Smooth muscle cell (in vitro differentiated cells): Measurements from ENCODE around the gene TOP1. TPM values are rescaled to one million over a fixed set of nuclear protein-coding genes. Genes with fewer than 3 reads are reported as not detected.

ENCODE experiments used
- DNase-seq: peaks from one replicate; lab custom pipeline; 2025; ENCODE audit not compliant: unreplicated experiment; lab: John Stamatoyannopoulos, UW
- H2AFZ ChIP-seq: fragments of 200-600 bp; sonication (generic); 2 replicates; pipeline ENCODE4 v1.6.0; 2016; ENCODE audit warnings: antibody characterized with exemption, low read depth, mild to moderate bottlenecking
- H3F3A ChIP-seq: fragments of 200-600 bp; sonication (generic); 2 replicates; pipeline ENCODE4 v1.6.0; 2017; ENCODE audit warnings: antibody characterized with exemption, low read depth
- H3K27ac ChIP-seq: fragments of 200-600 bp; sonication (generic); 2 replicates; pipeline ENCODE4 v1.5.1; 2016; ENCODE audit warnings: low read depth, mild to moderate bottlenecking
- H3K27me3 ChIP-seq: fragments of 200-600 bp; sonication (generic); 2 replicates; pipeline ENCODE4 v1.6.1; 2016; ENCODE audit warnings: low read depth, mild to moderate bottlenecking
- H3K36me3 ChIP-seq: fragments of 200-600 bp; sonication (generic); 2 replicates; pipeline ENCODE4 v1.5.1; 2016; ENCODE audit warnings: low read depth
- H3K4me1 ChIP-seq: fragments of 200-600 bp; sonication (generic); 2 replicates; pipeline ENCODE4 v1.5.1; 2016; ENCODE audit warnings: low read depth
- H3K4me2 ChIP-seq: fragments of 200-600 bp; sonication (generic); 2 replicates; pipeline ENCODE4 v1.6.0; 2016; ENCODE audit warnings: mild to moderate bottlenecking
- H3K4me3 ChIP-seq: fragments of 200-600 bp; sonication (generic); 2 replicates; pipeline ENCODE4 v1.5.1; 2016; ENCODE audit warnings: mild to moderate bottlenecking
- H3K79me2 ChIP-seq: fragments of 200-600 bp; sonication (generic); 2 replicates; pipeline ENCODE4 v1.6.0; 2016; ENCODE audit warnings: low read depth, mild to moderate bottlenecking
- H3K9ac ChIP-seq: fragments of 200-600 bp; sonication (generic); 2 replicates; pipeline ENCODE4 v1.6.0; 2016; ENCODE audit warnings: low read depth
- H3K9me3 ChIP-seq: fragments of 200-600 bp; sonication (generic); replicated peaks from 2 replicates; pipeline ENCODE4 v1.5.1; 2016; ENCODE audit warnings: low read depth
- H4K20me1 ChIP-seq: fragments of 200-600 bp; sonication (generic); 2 replicates; pipeline ENCODE4 v1.6.0; 2016; ENCODE audit warnings: low read depth
- WGBS: methylation state at CpG from one replicate; pipeline ENCODE4 v1.1.7; 2016; ENCODE audit warnings: low lambda C conversion rate; 5-methylcytosine and 5-hydroxymethylcytosine counted together
- polyA plus RNA-seq: library from polyadenylated mRNA; unstranded; fragments of >200 nt; fragmentation: Nextera tagmentation; extraction: Ambion mirVana; gene quantifications from 2 replicates; pipeline ENCODE4 v1.2.1, GENCODE V29; 2016
- total RNA-seq: library from RNA; depleted of rRNA; stranded (reverse); fragments of >200 nt; gene quantifications from 2 replicates; pipeline ENCODE4 v1.2.3, GENCODE V29; 2014
- TF ChIP-seq, protein P1 (sequence below): fragments of 200-600 bp; sonication (generic); IDR thresholded peaks from 2 replicates; pipeline ENCODE4 v1.5.1; 2017; ENCODE audit warnings: borderline replicate concordance, mild to moderate bottlenecking, antibody characterized with exemption; ENCODE audit not compliant: insufficient read depth, poor library complexity, severe bottlenecking

The TOP1 gene
- total and polyA plus RNA-seq, 2 experiments from 2014 or later: 17.0 to 28.6 TPM

DNA sequence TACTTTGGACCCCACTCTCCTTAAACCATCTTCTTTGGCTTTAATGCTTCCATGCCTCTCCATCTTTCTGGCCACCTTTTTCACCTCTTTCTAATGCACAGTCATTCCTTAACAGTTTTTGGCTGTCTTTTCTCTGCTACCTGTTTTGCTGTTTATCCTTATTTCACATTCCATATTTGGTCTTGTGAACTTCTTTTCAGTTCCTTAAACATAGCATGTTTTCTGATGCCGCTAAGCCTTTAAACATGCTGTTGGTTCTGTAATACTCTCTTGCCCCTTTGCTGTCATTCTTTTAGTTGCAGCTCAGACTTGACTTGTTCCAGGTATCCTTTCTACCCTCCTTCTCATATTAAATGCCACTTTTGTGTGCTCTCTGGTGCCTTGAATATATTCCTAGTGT lies 35.8 kb downstream of the TOP1 start:
- Histone ChIP-seq H2AFZ (no peak overlapping the region), H3K4me3 (no peak overlapping the region), H3K9ac (no peak overlapping the region), H3K4me2 (no peak overlapping the region), H3K79me2 (peaks cover 100% of the 10 kb centered on the region), H3K27me3 (no peaks in the 10 kb centered on the region), H3K4me1 (no peaks in the 10 kb centered on the region), H3K36me3 (peaks cover 13% of the 10 kb centered on the region), H3F3A (peaks cover 2% of the 10 kb centered on the region), H4K20me1 (peaks cover 99% of the 10 kb centered on the region), H3K27ac (no peak overlapping the region), H3K9me3 (no peaks in the 10 kb centered on the region)
- 96% methylated on average over 1 of the region's 1 CpG for WGBS
- TF ChIP-seq, protein P1, sequence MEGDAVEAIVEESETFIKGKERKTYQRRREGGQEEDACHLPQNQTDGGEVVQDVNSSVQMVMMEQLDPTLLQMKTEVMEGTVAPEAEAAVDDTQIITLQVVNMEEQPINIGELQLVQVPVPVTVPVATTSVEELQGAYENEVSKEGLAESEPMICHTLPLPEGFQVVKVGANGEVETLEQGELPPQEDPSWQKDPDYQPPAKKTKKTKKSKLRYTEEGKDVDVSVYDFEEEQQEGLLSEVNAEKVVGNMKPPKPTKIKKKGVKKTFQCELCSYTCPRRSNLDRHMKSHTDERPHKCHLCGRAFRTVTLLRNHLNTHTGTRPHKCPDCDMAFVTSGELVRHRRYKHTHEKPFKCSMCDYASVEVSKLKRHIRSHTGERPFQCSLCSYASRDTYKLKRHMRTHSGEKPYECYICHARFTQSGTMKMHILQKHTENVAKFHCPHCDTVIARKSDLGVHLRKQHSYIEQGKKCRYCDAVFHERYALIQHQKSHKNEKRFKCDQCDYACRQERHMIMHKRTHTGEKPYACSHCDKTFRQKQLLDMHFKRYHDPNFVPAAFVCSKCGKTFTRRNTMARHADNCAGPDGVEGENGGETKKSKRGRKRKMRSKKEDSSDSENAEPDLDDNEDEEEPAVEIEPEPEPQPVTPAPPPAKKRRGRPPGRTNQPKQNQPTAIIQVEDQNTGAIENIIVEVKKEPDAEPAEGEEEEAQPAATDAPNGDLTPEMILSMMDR: no peak
- no peak for DNase-seq

- peaks cover 13% of the 10 kb centered on the region for H3K36me3 ChIP-seq
- no peaks in the 10 kb centered on the region for H3K4me1 ChIP-seq
- H3K27ac ChIP-seq: no peak overlapping the region
- H3K9me3 ChIP-seq: no peaks in the 10 kb centered on the region
- peaks cover 99% of the 10 kb centered on the region for H4K20me1 ChIP-seq
- no peak overlapping the region for H3K9ac ChIP-seq
- H3K4me2 ChIP-seq: no peak overlapping the region
- no peak overlapping the region for H3K4me3 ChIP-seq
- H3F3A ChIP-seq: peaks cover 3% of the 10 kb centered on the region
- peaks cover 100% of the 10 kb centered on the region for H3K79me2 ChIP-seq
- TF ChIP-seq, protein P1: no peak
- DNase-seq: no peak
- 95% methylated on average over 3 of the region's 3 CpGs for WGBS
- H3K27me3 ChIP-seq: no peaks in the 10 kb centered on the region
- no peak overlapping the region for H2AFZ ChIP-seq
Observed at GRCh38 chr20:41065716-41066115, 37.1 kb downstream of the TOP1 start.

DNA sequence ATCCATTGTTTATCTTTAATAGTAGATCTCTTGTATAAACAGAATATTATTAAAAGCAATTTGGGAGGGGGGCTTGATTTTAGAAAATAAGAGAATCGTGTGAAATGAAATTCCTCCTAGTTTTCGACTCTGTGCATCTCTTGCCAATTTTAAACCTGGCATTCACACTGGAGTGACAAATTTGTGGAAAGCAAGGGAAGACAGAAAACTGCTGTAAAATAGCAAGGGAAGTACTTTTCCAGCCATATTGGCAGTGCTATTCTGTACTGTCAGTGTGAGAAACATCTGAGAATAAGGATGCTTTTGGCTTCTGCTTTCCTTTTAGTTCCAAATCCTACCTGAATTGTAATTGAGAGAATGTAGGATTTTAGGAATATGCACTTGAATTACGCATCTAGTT lies 40.2 kb downstream of the TOP1 start:
- H3K4me3 ChIP-seq: no peak overlapping the region
- H4K20me1 ChIP-seq: peaks cover 100% of the 10 kb centered on the region
- TF ChIP-seq, protein P1: no peak
- no peak for DNase-seq
- H3K27me3 ChIP-seq: no peaks in the 10 kb centered on the region
- 100% methylated on average over 3 of the region's 3 CpGs for WGBS
- no peaks in the 10 kb centered on the region for H3K36me3 ChIP-seq
- no peak overlapping the region for H3K4me2 ChIP-seq
- no peaks in the 10 kb centered on the region for H3K4me1 ChIP-seq
- H3K9me3 ChIP-seq: no peaks in the 10 kb centered on the region
- no peak overlapping the region for H2AFZ ChIP-seq
- H3F3A ChIP-seq: peaks cover 9% of the 10 kb centered on the region
- H3K9ac ChIP-seq: no peak overlapping the region
- peaks cover 97% of the 10 kb centered on the region for H3K79me2 ChIP-seq
- H3K27ac ChIP-seq: no peak overlapping the region

DNA sequence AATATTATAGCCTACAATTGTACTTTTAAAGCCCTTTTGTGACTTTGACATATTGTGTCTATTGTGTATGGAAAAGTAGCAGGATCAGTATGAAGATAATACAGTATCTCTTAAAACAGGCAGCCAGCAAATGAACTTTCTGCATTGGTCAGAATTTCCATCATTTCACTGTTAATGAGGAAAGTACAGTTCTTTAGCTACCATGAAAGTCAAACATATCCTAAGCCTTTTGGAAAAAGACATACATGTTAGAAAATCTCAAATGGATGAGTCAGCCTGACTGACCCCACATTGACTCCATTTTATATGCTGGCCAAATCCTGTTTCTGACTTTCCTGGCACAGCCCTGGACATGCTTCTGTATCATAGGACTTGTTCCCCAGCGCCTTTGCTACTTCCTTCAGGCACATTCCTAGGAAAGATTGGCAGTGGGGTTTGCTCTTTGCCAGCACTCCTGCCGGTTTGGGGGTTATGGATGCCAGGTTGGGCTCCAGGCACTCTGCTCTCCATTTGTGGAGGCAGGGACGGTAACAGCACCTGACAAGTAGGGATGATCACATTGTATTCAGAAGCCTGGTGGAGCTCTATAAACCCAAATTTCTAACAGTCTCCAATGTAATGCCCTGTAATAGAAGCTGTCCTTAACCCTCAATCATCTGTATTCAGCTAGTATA lies 43.7 kb downstream of the TOP1 start:
- peaks cover 96% of the 10 kb centered on the region for H3K79me2 ChIP-seq
- no peaks in the 10 kb centered on the region for H3K27me3 ChIP-seq
- H3K36me3 ChIP-seq: no peaks in the 10 kb centered on the region
- WGBS: 54% methylated on average over 3 of the region's 3 CpGs
- H3K4me3 ChIP-seq: no peak overlapping the region
- DNase-seq: no peak
- H3K4me1 ChIP-seq: no peaks in the 10 kb centered on the region
- peaks cover 100% of the 10 kb centered on the region for H4K20me1 ChIP-seq
- H3K9me3 ChIP-seq: no peaks in the 10 kb centered on the region
- no peak overlapping the region for H2AFZ ChIP-seq
- H3K4me2 ChIP-seq: peak overlapping the region; percentile 38
- TF ChIP-seq, protein P1: no peak
- no peak overlapping the region for H3K9ac ChIP-seq
- peaks cover 9% of the 10 kb centered on the region for H3F3A ChIP-seq
- H3K27ac ChIP-seq: peak overlapping the region; percentile 54
